ENCODE data around the gene KCNF1. TPM values are rescaled to one million over a fixed set of nuclear protein-coding genes. Genes with fewer than 3 reads are reported as not detected.
"Not testable (repeated sequence)": the region's sequence is repeated elsewhere in the genome, so short reads cannot be mapped to it uniquely, and the experiment has no call there.

Gene KCNF1
- total and polyA plus RNA-seq, 12 donors = 0.10 to 0.42 (median 0.24) TPM; not detected in 4

GRCh38 chr2:10956006-10956790 is 44.5 kb downstream of the KCNF1 start:
- ATAC-seq = no peak
- DNase-seq = no peak
- Histone ChIP-seq H3K36me3 (no peaks in the 10 kb centered on the region), H3K9me3 (no peaks in the 10 kb centered on the region), H3K27ac (no peak overlapping the region), H3K27me3 (peaks cover 0 to 8% (median 2%) of the 10 kb centered on the region in 7 donors), H3K4me3 (no peak overlapping the region), H3K4me1 (peaks cover 0 to 8% (median 0%) of the 10 kb centered on the region in 9 donors)
- no peak for TF ChIP-seq CTCF (IDR thresholded peaks at IDR 0.05)
- intact Hi-C loops (cut with DNase I) = no loop called here
- 95 to 96% methylated on average over 16 of the region's 16 CpGs for WGBS, 2 donors

GRCh38 chr2:10957391-10957790 is 45.7 kb downstream of the KCNF1 start:
- no peaks in the 10 kb centered on the region for H3K36me3 ChIP-seq
- 48 to 49% methylated on average over 3 of the region's 3 CpGs for WGBS, 2 donors
- DNase-seq = no peak
- H3K27me3 ChIP-seq = peaks cover 0 to 8% (median 0%) of the 10 kb centered on the region in 7 donors
- H3K4me3 ChIP-seq = no peak overlapping the region
- no peak for ATAC-seq
- intact Hi-C loops (cut with DNase I) = no loop called here
- no peak overlapping the region for H3K27ac ChIP-seq
- H3K4me1 ChIP-seq = peaks cover 0 to 8% (median 0%) of the 10 kb centered on the region in 9 donors
- TF ChIP-seq CTCF (IDR thresholded peaks at IDR 0.05) = no peak
- H3K9me3 ChIP-seq = no peaks in the 10 kb centered on the region

- H3K4me1 ChIP-seq; DNase-seq; intact Hi-C loops (cut with DNase I); H3K4me3 ChIP-seq; H3K27ac ChIP-seq; H3K9me3 ChIP-seq; H3K36me3 ChIP-seq: not testable (repeated sequence)
- peaks cover 0 to 15% (median 0%) of the 10 kb centered on the region in 7 donors for H3K27me3 ChIP-seq
- ATAC-seq = peak in 7 of 8 donors; percentile 19 to 82 (median 70)
- WGBS, 2 donors = 40 to 53% methylated on average over 3 of the region's 3 CpGs
Observed at GRCh38 chr2:10958452-10958851, 46.7 kb downstream of the KCNF1 start.

GRCh38 chr2:10960606-10961489 is 49.1 kb downstream of the KCNF1 start:
- 89 to 90% methylated on average over 56 to 58 of the region's 58 CpGs for WGBS, 2 donors
- DNase-seq (no peak), ATAC-seq (peak in 1 of 8 donors; percentile 41)
- intact Hi-C loops (cut with DNase I) = no loop called here
- Histone ChIP-seq H3K4me3 (no peak overlapping the region), H3K27me3 (peaks cover 0 to 26% (median 5%) of the 10 kb centered on the region in 7 donors), H3K4me1 (peaks cover 0 to 19% (median 4%) of the 10 kb centered on the region in 9 donors), H3K27ac (no peak overlapping the region), H3K9me3 (no peaks in the 10 kb centered on the region), H3K36me3 (no peaks in the 10 kb centered on the region)
- TF ChIP-seq CTCF (IDR thresholded peaks at IDR 0.05) = no peak
